HG03575 (cell line): ENCODE data around the gene SGCA.

Experiments
- ATAC-seq: cut with Tn5 transposase; IDR thresholded peaks from one replicate; pipeline ENCODE4 v1.9.1; 2021; ENCODE audit not compliant: unreplicated experiment, insufficient number of reproducible peaks, low FRiP score; ENCODE audit errors: extremely low read depth

Gene SGCA

DNA sequence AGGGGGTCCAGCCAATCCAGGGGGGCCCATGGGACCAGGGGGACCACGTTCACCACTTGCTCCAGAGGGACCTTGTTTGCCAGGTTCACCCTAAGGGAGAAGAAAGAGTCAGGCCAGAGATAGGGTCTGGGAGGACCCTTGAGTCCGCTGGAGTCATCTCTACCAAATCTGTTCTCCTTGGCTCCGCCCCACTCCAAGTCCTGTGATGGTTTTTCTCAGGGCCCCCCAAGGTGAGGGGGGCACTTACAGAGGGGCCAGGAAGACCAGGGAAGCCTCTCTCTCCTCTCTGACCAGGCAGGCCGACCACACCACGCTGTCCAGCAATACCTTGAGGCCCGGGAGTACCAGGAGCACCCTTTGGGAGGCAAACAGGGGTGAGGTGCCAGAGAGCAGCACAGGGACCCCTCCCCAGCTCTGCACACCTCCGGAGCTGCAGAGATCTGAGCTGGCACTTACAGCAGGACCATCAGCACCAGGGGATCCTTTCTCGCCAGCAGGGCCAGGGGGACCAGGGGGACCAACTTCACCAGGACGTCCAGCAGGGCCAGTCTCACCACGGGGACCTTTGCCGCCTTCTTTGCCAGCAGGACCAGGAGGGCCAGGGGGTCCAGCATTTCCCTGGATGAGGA is 23.2 kb downstream of the SGCA start:
- no peak for ATAC-seq

DNA sequence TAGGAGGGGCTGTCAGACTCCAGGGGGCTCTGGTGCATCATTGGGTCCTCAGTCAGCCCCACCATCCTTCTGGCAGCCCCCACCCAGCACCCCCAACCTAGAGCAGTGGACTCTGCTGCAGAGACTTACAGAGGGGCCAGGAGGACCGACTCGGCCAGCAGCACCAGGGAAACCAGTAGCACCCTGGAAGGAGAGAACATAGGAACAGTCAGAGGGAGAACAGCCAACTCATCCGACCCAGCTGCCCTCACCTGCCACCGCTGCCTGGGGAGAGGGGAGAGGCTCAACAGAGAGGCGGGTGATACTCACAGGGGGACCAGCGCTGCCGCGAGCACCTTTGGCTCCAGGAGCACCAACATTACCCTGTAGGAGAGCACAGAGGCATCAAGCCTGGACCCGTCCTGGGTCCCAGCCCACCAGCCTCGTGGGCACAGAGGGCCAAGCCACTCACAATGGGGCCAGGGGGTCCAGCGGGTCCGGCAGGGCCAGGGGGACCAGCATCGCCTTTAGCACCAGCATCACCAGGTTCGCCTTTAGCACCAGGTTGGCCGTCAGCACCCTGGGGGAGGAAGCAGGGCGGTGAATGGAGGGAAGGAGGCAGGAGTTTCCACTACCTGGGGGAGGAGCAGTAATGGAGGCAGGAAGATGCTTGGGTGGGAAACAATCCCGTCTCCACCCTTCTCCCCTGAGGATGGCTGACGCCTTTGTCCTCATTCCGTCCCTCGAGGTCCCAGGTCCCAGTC is 23.9 kb downstream of the SGCA start:
- no peak for ATAC-seq

- ATAC-seq: no peak
These were observed 24.4 kb downstream of the SGCA start for GRCh38 chr17:50190293-50190602.

DNA sequence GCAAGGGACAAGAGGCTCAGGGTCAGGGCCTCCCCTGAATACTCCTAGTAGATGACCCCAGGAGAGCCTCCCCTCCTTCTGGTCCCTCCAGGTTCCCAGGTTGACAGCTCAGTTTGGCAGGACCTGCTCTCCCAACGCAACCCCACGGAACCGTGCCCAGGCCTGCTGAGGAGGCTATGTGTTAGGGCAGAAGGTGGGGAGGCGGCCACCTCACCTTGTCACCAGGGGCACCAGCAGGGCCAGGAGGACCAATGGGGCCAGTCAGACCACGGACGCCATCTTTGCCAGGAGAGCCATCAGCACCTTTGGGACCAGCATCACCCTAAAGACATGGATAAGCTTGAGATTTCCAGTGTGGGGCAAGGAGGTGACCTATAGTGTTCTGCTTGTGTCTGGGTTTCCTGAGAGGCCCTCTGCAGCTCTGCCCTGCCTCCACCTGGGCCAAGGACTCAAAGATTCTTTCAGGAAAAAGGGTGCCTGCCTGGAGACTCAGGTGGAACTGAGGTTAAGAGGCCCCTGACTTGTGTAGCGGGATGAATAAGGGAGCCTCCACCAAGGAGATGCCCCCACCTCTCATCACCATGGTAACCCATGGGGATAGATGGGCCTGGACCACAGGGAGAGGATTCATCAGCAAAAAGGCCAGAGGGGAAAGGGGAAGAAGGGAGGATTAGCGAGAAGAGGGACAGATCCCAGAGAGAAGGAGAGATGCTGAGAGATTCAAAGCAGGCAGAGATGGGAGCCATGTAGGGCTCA is 25.0 kb downstream of the SGCA start:
- no peak for ATAC-seq

- no peak for ATAC-seq
These were observed 25.7 kb downstream of the SGCA start for GRCh38 chr17:50191359-50192143.

DNA sequence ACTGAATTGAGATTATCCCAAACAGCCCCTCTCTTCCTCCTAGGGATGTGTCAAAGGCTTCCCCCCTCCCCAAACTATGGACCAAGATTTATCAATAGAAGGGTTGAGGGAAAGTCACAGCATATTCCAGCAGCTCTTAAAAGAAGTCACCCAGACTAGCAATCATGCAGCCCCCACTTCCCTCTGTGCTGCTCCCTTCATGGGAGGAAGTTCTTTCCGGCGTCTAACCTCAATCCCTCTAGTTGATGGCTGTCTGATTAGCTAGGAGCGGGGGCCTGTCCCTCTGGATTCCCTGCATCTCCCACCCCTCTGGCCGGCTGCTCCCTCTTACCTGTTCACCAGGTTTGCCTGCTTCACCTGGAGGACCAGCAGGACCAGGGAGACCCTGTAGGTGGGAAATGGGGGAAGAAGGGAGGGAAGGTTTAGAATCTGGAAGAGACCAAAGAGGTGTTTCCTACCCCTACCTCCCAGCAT is 26.4 kb downstream of the SGCA start:
- ATAC-seq: no peak

DNA sequence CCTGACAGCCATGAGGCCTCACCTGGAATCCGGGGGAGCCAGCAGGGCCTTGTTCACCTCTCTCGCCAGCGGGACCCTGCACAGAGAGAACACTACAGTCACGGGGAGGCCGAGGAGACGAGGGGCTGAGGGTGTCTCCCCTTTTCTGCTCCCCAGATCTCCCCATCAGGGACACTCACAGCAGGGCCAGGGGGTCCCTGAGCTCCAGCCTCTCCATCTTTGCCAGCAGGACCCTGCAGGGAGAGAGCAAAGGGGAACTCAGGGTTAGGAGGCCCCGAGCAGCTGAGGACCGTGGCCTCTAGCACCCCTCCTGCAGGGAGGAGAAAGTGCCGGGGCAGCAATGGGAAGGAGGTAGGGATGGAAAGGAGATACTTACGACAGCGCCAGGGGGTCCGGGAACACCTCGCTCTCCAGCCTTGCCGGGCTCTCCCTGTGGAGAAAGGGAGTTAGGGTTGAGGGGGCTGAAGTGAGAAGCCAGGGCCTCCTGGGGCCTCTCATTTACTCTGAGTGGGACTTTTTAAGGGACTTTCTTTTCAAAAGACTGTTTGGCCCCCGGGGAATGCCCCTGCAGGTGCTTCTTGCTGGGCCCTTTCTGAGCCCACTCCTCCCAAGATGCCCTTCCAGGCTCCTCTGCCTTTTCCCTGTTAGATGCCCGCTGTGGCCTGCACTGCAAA is 26.9 kb downstream of the SGCA start:
- no peak for ATAC-seq

- ATAC-seq: no peak
These were observed 28.5 kb downstream of the SGCA start for GRCh38 chr17:50194140-50194933.

GRCh38 chr17:50194934-50195865 is 29.4 kb downstream of the SGCA start:
- ATAC-seq: no peak

DNA sequence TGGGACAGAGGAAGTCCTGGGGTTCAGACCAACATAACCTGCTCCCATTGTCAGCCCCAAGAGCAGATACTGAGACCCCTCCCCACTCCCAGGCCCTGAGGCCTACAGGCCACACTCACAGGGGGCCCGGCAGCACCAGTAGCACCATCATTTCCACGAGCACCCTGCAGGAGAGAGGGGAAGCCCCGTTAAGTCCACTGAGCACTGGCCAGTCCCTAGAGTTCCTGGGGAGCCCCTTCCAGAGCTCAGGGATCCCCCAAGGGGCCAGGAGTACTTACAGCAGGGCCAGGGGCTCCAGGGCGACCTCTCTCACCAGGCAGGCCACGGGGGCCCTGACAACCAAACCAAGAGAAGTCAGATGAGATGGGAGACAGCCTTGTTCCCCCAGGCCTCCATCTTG is 30.2 kb downstream of the SGCA start:
- ATAC-seq: no peak

GRCh38 chr17:50196826-50197225 is 31.0 kb downstream of the SGCA start:
- ATAC-seq: no peak

GRCh38 chr17:50198026-50198669 is 32.3 kb downstream of the SGCA start:
- ATAC-seq: no peak

- ATAC-seq: no peak
These were observed 33.5 kb downstream of the SGCA start for GRCh38 chr17:50199211-50199802.

DNA sequence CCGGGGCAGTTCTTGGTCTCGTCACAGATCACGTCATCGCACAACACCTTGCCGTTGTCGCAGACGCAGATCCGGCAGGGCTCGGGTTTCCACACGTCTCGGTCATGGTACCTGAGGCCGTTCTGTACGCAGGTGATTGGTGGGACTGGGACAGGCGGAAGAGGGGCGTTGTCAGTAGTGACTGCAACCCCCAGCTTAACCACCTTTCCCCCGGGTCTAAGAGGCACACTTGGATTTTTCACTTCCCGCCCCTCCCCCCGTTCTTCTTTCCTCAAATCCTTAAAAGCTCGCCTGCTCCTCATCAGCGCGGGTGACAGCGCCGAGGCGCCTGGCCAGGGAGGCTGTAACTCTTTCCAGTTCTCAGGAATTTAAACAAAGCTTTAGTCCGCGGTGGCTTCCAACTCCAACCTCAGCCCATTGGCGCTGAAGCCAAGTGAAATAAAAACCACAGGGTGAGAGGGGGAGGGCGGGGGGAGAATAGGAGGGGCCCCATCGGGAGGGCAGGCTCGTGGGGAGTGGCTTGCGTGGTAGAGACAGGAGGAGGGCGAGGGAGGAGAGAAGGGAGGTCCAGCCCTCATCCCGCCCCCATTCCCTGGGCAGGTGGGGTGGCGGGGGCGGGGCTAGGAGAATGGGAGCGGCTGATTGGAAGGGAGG is 34.1 kb downstream of the SGCA start:
- no peak for ATAC-seq

- no peak for ATAC-seq
These were observed 34.9 kb downstream of the SGCA start for GRCh38 chr17:50200457-50201275.
